Gastrocnemius medialis (tissue), 4 donors: ENCODE results near the gene POLR3A. TPM values are rescaled to one million over a fixed set of nuclear protein-coding genes. Genes with fewer than 3 reads are reported as not detected.
A peak's percentile ranks its signal among the peaks of the same experiment; 100 is the strongest.

Source experiments
- ATAC-seq, 2 donors: fragments of 150-250 bp; one replicate each; pipeline ENCODE4 v1.9.1; 2016
- DNase-seq, 2 donors: peaks; one replicate each; pipeline ENCODE4 v3.0.0-alpha.2; 2019
- H3K27ac ChIP-seq, 4 donors: fragments of 200-600 bp; sonication (generic); 1 replicate in 1 of 4; 2 replicates in 3 of 4; pipeline ENCODE4 v1.5.1; 2016 to 2018; ENCODE audit warnings: mild to moderate bottlenecking in 2 of 4, moderate library complexity in 1 of 4
- H3K27me3 ChIP-seq, 3 donors: fragments of 200-600 bp; sonication (generic) in 2 of 3; 1 replicate in 1 of 3; 2 replicates in 2 of 3; pipeline versions ENCODE4 v1.5.1 to v1.6.0; 2016 to 2019; ENCODE audit warnings: mild to moderate bottlenecking in 1 of 3, moderate library complexity in 1 of 3
- H3K36me3 ChIP-seq, 2 donors: fragments of 200-600 bp; sonication (generic) in 1 of 2; one replicate each; pipeline ENCODE4 v1.5.1; 2017 to 2018
- H3K4me1 ChIP-seq, 2 donors: fragments of 200-600 bp; sonication (generic) in 1 of 2; one replicate each; pipeline ENCODE4 v1.5.1; 2016 to 2017; ENCODE audit warnings: mild to moderate bottlenecking in 2 of 2
- H3K4me3 ChIP-seq, 4 donors: fragments of 200-600 bp; sonication (generic) in 3 of 4; 1 replicate in 1 of 4; 2 replicates in 3 of 4; pipeline ENCODE4 v1.5.1; 2016 to 2019; ENCODE audit warnings: mild to moderate bottlenecking in 2 of 4
- H3K9me3 ChIP-seq, 3 donors: fragments of 200-600 bp; sonication (generic) in 2 of 3; 1 replicate in 1 of 3; 2 replicates in 2 of 3; pipeline ENCODE4 v1.5.1; 2016 to 2019
- CTCF ChIP-seq, 5 experiments: fragments of 450-650 bp in 3 of 5; fragments of 200-600 bp in 2 of 5; sonication (generic) in 2 of 5; IDR thresholded peaks in 4 of 5; conservative IDR thresholded peaks in 1 of 5; 1 replicate in 4 of 5; 2 replicates in 1 of 5; pipeline ENCODE4 v1.5.1; 2016 to 2019; ENCODE audit warnings: antibody characterized with exemption in 5 of 5, mild to moderate bottlenecking in 3 of 5, moderate library complexity in 3 of 5
- POLR2A ChIP-seq, 2 donors: fragments of 450-650 bp; IDR thresholded peaks; one replicate each; pipeline ENCODE4 v1.6.1; 2017; ENCODE audit warnings: antibody characterized with exemption in 2 of 2, mild to moderate bottlenecking in 2 of 2, moderate library complexity in 2 of 2
- in situ Hi-C, 4 donors: fragments of 200-750 bp; cut with MboI; loops; one replicate each; pipeline versions ENCODE4 v1.15.0 to v1.8.0; 2017; ENCODE audit warnings: low sequenced_read_pairs in 4 of 4
- intact Hi-C: fragments of 100-400 bp; cut with DNase I; formaldehyde crosslinking; loops from one replicate; pipeline ENCODE4 v1.15.1; 2023; ENCODE audit warnings: low total_unique reads
- total RNA-seq, 4 donors: library from RNA; depleted of rRNA; stranded (reverse); fragments of >200 nt; gene quantifications; one replicate each; pipeline versions ENCODE4 v1.1.0 to v1.2.3, GENCODE V29; 2016

The POLR3A gene
- total RNA-seq, 4 donors from 2014 or later = 11.0 to 17.4 (median 15.5) TPM

- peaks cover 6 to 12% of the 10 kb centered on the region in 2 donors for H3K4me1 ChIP-seq
- H3K36me3 ChIP-seq = no peaks in the 10 kb centered on the region
- TF ChIP-seq POLR2A (IDR thresholded peaks at IDR 0.05) = no peak
- no peak for TF ChIP-seq CTCF (IDR thresholded peaks at IDR 0.05 in 4 of 5, conservative IDR thresholded peaks at IDR 0.05 in 1 of 5)
- intact Hi-C loops = no loop called here
- in situ Hi-C loops = no loop called here
- ATAC-seq = peak; percentile 44 to 55
- no peak overlapping the region for H3K4me3 ChIP-seq
- peak; percentile 59 to 67 for DNase-seq
- H3K27ac ChIP-seq = peak overlapping the region; percentile 39 to 52 (median 48)
- no peaks in the 10 kb centered on the region for H3K27me3 ChIP-seq
- H3K9me3 ChIP-seq = no peaks in the 10 kb centered on the region
These were observed 89.7 kb downstream of the POLR3A start for GRCh38 chr10:77939561-77940001.

DNA sequence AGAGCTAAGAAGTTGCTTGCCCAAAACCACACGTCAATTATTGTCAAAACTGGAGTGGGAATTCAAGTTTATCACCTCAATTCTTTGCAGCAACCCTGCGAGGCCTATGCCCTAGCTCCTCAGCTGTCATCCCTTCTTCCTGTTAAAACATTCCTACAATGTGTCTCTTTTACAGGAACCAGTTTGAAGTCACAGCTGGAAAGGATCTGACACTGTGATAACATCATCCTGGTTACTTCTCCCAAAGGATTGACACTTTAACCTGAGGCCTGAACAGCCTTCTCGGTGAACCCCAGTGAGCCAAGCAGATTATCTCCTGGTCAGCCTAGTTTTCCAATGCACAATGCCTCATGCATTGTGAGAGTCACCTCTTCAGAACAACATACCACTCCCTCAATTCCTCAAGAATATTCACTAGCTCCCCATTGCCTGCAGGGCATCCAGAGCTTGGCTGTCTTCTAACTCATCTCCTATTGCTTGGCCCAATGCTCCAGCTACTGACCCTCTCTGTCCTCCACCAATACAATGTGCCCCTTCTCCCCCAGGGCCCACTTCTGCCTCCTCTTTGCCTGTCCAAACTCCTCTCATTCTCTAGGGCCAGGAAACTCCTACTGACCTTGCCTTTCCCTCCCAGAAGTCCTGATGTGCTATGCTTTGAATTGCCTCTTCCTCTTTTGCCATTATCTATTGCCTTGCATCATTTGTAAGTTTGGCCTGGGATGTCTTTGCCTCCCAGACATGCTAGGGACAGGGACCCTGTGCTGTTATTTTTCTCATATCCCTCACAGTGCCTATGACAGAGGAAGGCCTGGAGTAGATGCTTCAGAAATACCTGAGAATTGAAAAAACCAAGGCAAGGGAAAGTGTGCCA, 92.4 kb downstream of the POLR3A start:
- TF ChIP-seq POLR2A (IDR thresholded peaks at IDR 0.05) (no peak), CTCF (IDR thresholded peaks at IDR 0.05 in 4 of 5, conservative IDR thresholded peaks at IDR 0.05 in 1 of 5) (no peak)
- in situ Hi-C loops = no loop called here
- Histone ChIP-seq H3K4me1 (peaks cover 6 to 8% of the 10 kb centered on the region in 2 donors), H3K36me3 (no peaks in the 10 kb centered on the region), H3K4me3 (no peak overlapping the region), H3K27me3 (no peaks in the 10 kb centered on the region), H3K9me3 (no peaks in the 10 kb centered on the region), H3K27ac (no peak overlapping the region)
- ATAC-seq = no peak
- intact Hi-C loops = no loop called here
- DNase-seq = no peak

DNA sequence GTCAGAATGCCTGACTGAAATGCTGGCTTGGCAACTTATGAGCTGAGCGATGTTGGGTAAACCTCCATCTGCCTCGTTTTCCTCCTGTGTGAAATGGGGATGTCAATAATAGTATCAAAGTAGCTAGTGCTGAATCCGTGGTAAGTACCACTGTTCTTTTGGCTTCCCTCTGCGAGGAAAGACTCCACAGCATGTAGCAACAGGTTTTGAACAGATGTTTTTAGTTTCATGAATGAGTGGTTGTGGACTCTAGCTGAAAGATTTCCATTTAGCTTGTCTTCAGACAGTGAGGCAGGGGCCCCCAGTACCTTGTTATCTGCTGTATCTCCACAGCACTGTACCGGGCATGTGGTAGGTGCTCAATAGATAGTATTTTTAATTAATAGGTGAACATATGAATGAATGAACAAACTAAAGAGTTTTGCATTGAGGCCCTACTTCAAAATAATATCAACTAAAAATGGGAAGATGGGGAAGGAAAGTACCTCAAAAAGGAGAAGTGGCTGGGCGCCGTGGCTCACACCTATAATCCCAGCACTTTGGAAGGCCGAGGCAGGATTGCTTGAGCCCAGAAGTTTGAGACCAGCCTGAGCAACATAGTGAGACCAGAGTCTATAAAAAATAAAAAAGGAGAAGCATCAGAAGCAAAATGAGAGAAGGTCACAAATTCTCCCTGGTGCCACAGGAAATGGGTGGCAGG, 97.1 kb downstream of the POLR3A start:
- ATAC-seq (no peak), DNase-seq (no peak)

More for the DNA sequence above, 97.1 kb downstream of the POLR3A start:
- in situ Hi-C loops (no loop called here), intact Hi-C loops (no loop called here)
- Histone ChIP-seq H3K27me3 (no peaks in the 10 kb centered on the region), H3K36me3 (no peaks in the 10 kb centered on the region), H3K4me3 (no peak overlapping the region), H3K27ac (no peak overlapping the region), H3K4me1 (peaks cover 0 to 5% of the 10 kb centered on the region in 2 donors), H3K9me3 (no peaks in the 10 kb centered on the region)
- TF ChIP-seq POLR2A (IDR thresholded peaks at IDR 0.05) (no peak), CTCF (IDR thresholded peaks at IDR 0.05 in 4 of 5, conservative IDR thresholded peaks at IDR 0.05 in 1 of 5) (no peak)
